Activated naive CD8-positive, alpha-beta T cell treated with anti-CD3 and anti-CD28 coated beads for 36 hours (primary cell): ENCODE data around the gene VASP. TPM values are rescaled to one million over a fixed set of nuclear protein-coding genes. Genes with fewer than 3 reads are reported as not detected.
A peak's percentile ranks its signal among the peaks of the same experiment; 100 is the strongest.

Experiments
- DNase-seq: peaks from one replicate; pipeline ENCODE4 v3.0.0; 2021
- H3K27ac Mint-ChIP-seq: one replicate; pipeline ENCODE4 v1.8.0; 2022; ENCODE audit warnings: mild to moderate bottlenecking, moderate library complexity, mixed read lengths
- H3K27me3 Mint-ChIP-seq: one replicate; pipeline ENCODE4 v1.8.0; 2022; ENCODE audit warnings: mild to moderate bottlenecking, mixed read lengths
- H3K36me3 Mint-ChIP-seq: one replicate; pipeline ENCODE4 v1.8.0; 2021; ENCODE audit warnings: mild to moderate bottlenecking, mixed read lengths
- H3K4me1 Mint-ChIP-seq: one replicate; pipeline ENCODE4 v1.8.0; 2021; ENCODE audit warnings: mixed read lengths
- H3K4me3 Mint-ChIP-seq: one replicate; pipeline ENCODE4 v1.8.0; 2022; ENCODE audit warnings: mild to moderate bottlenecking, moderate library complexity, mixed read lengths
- H3K9me3 Mint-ChIP-seq: one replicate; pipeline ENCODE4 v1.8.0; 2022; ENCODE audit warnings: mixed read lengths
- total RNA-seq, 2 experiments: library from RNA; stranded (reverse); gene quantifications; one replicate each; pipeline ENCODE4 v1.2.3, GENCODE V29; 2021

VASP gene
- total RNA-seq, 2 experiments from 2014 or later, result 133 to 134 TPM

DNA sequence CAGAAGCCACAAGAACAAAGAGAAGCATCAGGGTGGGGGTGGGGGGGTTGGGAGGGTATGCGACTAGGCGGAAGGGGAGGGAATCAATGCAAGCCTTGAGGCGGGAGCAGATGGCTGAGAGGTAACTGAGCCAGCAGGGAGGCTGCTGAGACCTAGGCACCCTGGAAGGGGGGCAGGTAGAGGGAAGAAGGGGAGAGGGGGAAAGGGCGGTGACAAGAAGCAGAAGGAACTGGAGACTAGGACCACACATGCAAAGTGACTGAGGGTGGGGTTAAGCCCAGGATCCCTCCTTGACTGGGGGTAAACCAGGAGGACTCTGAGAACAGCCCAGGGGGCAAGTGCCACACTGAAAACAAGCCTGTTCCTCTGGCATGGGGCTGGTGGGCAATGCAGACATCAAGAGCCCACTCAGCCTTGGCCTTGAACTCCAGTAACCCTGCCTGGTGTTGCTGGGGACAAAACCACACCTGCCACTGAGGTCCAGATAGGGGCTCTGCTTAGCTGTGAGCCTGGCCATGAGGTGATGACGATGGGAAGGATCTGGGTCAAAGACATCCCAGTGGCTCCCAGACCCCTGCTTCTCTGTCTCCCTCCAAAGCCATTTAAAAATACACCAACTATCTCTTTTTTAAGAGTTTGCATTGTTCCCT, 57.0 kb downstream of the VASP start:
- DNase-seq, result no peak
- H3K27ac Mint-ChIP-seq, result peak overlapping the region; percentile 88
- peaks cover 6% of the 10 kb centered on the region for H3K36me3 Mint-ChIP-seq
- no peaks in the 10 kb centered on the region for H3K9me3 Mint-ChIP-seq
- no peak overlapping the region for H3K4me3 Mint-ChIP-seq
- peaks cover 33% of the 10 kb centered on the region for H3K4me1 Mint-ChIP-seq
- H3K27me3 Mint-ChIP-seq, result no peaks in the 10 kb centered on the region

DNA sequence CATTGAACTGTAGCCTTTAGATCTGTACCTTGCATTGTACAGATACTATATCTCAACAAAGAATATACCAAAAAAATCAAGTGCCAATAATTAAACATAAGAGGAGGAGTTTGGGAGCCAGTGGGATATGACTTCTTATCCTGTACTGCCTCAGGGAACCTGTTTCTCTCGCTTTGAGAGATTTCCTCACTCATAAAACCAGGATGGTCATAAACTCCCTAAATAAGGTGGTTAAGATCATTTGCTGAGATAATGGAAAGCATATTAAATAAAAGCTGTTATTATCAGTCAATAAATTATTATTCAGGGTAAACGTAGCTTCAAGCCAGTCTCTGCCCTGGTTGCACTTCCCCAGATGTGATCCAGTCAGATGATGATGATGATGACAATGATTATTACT, 60.3 kb downstream of the VASP start:
- Mint-ChIP-seq H3K9me3 (no peaks in the 10 kb centered on the region), H3K27ac (no peak overlapping the region), H3K4me3 (no peak overlapping the region), H3K4me1 (peaks cover 22% of the 10 kb centered on the region), H3K27me3 (no peaks in the 10 kb centered on the region), H3K36me3 (no peaks in the 10 kb centered on the region)
- no peak for DNase-seq

DNA sequence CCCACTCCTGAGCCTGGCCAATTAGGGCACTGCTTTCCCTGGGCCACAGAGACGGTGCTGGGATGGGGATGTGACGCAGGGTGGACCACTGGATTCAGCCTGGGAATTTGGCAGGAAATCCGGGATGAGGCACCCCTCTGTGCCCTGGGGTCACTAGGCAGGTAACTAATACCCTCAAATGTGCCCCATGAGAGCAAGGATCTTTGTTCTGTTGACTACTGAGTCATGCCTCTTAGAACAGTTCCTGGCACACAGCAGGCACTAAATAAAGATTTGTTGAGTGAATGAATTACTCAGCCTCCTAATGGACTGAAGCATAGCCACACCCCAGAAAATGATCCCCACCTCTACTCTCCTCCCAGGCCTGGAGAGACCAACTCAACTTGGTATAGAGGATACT, 61.5 kb downstream of the VASP start:
- no peak for DNase-seq
- no peaks in the 10 kb centered on the region for H3K36me3 Mint-ChIP-seq
- H3K9me3 Mint-ChIP-seq, result no peaks in the 10 kb centered on the region
- no peak overlapping the region for H3K27ac Mint-ChIP-seq
- H3K27me3 Mint-ChIP-seq, result no peaks in the 10 kb centered on the region
- H3K4me3 Mint-ChIP-seq, result no peak overlapping the region
- peaks cover 13% of the 10 kb centered on the region for H3K4me1 Mint-ChIP-seq

DNA sequence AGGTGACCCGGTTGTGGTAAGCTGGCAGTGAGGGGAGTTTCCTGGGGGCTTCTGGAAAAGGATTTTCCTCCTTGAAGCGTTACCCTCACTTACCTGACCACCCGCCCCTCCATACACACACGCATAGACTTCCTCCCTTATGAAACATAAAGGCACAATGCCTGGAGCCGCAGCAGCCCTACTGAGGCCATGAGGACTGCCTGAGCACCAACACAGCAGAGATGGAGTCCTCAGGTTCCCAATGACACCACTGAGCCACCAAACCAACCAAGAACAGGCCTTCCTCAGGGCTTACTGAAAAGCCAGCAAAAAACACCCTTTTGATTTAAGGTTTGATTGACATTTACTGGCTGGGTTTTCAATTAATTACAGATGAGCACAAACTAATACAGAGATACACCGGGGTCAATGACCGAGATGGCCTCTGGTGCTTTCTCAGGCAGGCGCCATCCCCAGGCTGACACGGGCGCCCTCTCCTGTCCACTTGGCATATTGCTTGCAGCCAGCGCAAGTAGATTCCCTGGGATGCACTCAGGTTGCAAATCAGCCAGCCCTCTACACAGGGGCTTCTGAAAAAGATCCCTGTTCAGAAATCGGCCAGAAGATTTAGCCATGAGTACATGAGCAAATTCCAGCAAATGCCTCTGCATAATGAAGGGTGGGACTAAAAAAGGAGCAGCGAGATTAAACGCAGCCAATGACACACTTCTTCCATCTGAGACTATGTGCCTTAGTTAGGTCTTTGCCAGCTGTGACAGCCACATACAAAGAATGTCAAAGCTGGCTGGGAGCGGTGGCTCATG, 62.5 kb downstream of the VASP start:
- DNase-seq, result peak; percentile 62
- no peaks in the 10 kb centered on the region for H3K27me3 Mint-ChIP-seq
- no peaks in the 10 kb centered on the region for H3K36me3 Mint-ChIP-seq
- H3K27ac Mint-ChIP-seq, result peak overlapping the region; percentile 36
- H3K9me3 Mint-ChIP-seq, result no peaks in the 10 kb centered on the region
- H3K4me1 Mint-ChIP-seq, result peaks cover 4% of the 10 kb centered on the region
- no peak overlapping the region for H3K4me3 Mint-ChIP-seq

DNA sequence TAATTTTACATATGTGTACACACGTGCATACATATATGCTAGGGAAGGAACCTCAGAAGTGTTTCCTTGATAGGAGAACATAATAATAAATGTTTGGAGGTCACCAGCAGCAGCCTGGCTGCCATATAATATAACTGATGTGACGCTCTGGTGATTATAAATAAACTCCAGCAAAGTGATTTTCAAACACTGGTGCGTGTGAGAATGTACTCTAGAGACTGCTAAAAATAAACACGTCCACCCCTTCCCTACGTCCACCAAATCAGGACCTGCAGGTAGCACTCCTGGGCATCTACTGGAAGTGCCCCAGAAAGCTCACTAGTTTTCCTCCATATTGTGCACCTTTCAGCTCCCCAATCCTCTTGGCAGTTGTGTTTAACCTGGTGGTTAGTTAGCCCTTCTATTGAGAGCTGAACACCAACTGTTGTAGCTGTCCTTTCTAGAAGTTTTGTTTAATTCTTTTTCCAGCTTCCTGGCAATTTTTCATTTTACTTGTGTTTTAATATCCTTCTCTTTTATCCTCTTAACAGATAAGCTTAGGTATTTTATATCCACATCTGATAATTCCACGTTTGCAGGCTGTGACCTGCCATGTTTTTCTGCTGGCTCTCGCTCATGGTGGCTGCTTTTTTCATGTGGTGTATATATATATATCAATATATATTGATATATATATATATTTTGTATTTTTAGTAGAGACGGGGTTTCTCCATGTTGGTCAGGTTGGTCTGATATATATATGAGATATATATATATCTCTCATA, 64.4 kb downstream of the VASP start:
- DNase-seq, result no peak
- Mint-ChIP-seq H3K27me3 (no peaks in the 10 kb centered on the region), H3K36me3 (no peaks in the 10 kb centered on the region), H3K4me1 (peaks cover 4% of the 10 kb centered on the region), H3K4me3 (no peak overlapping the region), H3K27ac (no peak overlapping the region), H3K9me3 (no peaks in the 10 kb centered on the region)

- H3K4me1 Mint-ChIP-seq, result peaks cover 11% of the 10 kb centered on the region
- H3K27ac Mint-ChIP-seq, result no peak overlapping the region
- H3K9me3 Mint-ChIP-seq, result no peaks in the 10 kb centered on the region
- no peak for DNase-seq
- no peaks in the 10 kb centered on the region for H3K27me3 Mint-ChIP-seq
- H3K4me3 Mint-ChIP-seq, result no peak overlapping the region
- no peaks in the 10 kb centered on the region for H3K36me3 Mint-ChIP-seq
These were observed 67.2 kb downstream of the VASP start for GRCh38 chr19:45574526-45574925.

DNA sequence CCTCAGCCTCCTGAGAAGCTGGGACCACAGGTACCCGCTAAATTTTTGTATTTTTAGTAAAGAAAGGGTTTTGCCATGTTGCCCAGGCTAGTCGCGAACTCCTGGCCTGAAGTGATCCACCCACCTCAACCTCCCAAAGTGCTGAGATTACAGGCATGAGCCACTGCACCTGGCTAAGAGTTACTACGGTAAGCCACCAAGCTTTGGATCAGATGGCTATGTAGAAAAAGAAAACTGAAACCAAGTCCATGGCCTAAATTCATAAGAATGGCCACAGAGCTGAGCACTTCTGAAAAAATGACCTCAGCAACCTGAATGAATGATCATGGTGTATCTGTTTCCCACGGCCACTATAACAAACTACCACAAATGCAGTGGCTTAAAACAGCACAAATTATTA, 67.9 kb downstream of the VASP start:
- H3K9me3 Mint-ChIP-seq, result no peaks in the 10 kb centered on the region
- H3K4me3 Mint-ChIP-seq, result no peak overlapping the region

More for the DNA sequence above, 67.9 kb downstream of the VASP start:
- DNase-seq, result no peak
- no peak overlapping the region for H3K27ac Mint-ChIP-seq
- H3K27me3 Mint-ChIP-seq, result no peaks in the 10 kb centered on the region
- peaks cover 10% of the 10 kb centered on the region for H3K4me1 Mint-ChIP-seq
- H3K36me3 Mint-ChIP-seq, result no peaks in the 10 kb centered on the region

Other genes starting within 250 kb of the VASP start
- not detected for gene CKM, start 184.6 kb upstream of the VASP start, total RNA-seq
- gene KLC3, start 166.7 kb upstream of the VASP start, total RNA-seq, result not detected
- 10 to 100 TPM; 25.5 to 29.1 TPM for gene ERCC2, start 136.9 kb upstream of the VASP start, total RNA-seq
- 1 to 10 TPM; 3.6 to 4.7 TPM for gene PPP1R13L, start 102.4 kb upstream of the VASP start, total RNA-seq
- gene POLR1G, start 100.8 kb upstream of the VASP start, total RNA-seq, result 10 to 100 TPM; 27.0 to 27.1 TPM
- gene ERCC1, start 83.6 kb upstream of the VASP start, total RNA-seq, result 10 to 100 TPM; 50.0 to 53.2 TPM
- 10 to 100 TPM in 1 of 2 experiments, 1 to 10 TPM in 1; 9.7 to 10.5 TPM for gene FOSB, start 39.5 kb upstream of the VASP start, total RNA-seq
- 1 to 10 TPM; 1.3 to 1.8 TPM for gene RTN2, start 10.4 kb upstream of the VASP start, total RNA-seq
- 1 to 10 TPM; 1.4 to 1.9 TPM for gene PPM1N, start 9.0 kb upstream of the VASP start, total RNA-seq
- 10 to 100 TPM; 14.7 to 15.1 TPM for gene OPA3, start 77.3 kb downstream of the VASP start, total RNA-seq
- gene GPR4, start 94.7 kb downstream of the VASP start, total RNA-seq, result not detected
- gene EML2, start 131.9 kb downstream of the VASP start, total RNA-seq, result 10 to 100 TPM; 94.4 to 98.8 TPM
- 1 to 10 TPM; 1.4 to 1.7 TPM for gene GIPR, start 160.7 kb downstream of the VASP start, total RNA-seq
- 100 to 1,000 TPM; 818 to 852 TPM for gene SNRPD2, start 184.5 kb downstream of the VASP start, total RNA-seq
- 10 to 100 TPM; 16.4 to 16.7 TPM for gene QPCTL, start 185.2 kb downstream of the VASP start, total RNA-seq
- 10 to 100 TPM; 25.5 to 29.6 TPM for gene FBXO46, start 223.4 kb downstream of the VASP start, total RNA-seq
- under 1 TPM; 0.08 TPM for gene MEIOSIN, start 226.0 kb downstream of the VASP start, total RNA-seq